CD1c-positive myeloid dendritic cell (primary cell): ENCODE measurements around the gene KLHL17.
"Not testable (repeated sequence)": the region's sequence is repeated elsewhere in the genome, so short reads cannot be mapped to it uniquely, and the experiment has no call there.

Experiments used
- DNase-seq: peaks from one replicate; pipeline ENCODE4 v3.0.0-alpha.2; 2016; ENCODE audit errors: extremely low spot score

The KLHL17 gene

DNA sequence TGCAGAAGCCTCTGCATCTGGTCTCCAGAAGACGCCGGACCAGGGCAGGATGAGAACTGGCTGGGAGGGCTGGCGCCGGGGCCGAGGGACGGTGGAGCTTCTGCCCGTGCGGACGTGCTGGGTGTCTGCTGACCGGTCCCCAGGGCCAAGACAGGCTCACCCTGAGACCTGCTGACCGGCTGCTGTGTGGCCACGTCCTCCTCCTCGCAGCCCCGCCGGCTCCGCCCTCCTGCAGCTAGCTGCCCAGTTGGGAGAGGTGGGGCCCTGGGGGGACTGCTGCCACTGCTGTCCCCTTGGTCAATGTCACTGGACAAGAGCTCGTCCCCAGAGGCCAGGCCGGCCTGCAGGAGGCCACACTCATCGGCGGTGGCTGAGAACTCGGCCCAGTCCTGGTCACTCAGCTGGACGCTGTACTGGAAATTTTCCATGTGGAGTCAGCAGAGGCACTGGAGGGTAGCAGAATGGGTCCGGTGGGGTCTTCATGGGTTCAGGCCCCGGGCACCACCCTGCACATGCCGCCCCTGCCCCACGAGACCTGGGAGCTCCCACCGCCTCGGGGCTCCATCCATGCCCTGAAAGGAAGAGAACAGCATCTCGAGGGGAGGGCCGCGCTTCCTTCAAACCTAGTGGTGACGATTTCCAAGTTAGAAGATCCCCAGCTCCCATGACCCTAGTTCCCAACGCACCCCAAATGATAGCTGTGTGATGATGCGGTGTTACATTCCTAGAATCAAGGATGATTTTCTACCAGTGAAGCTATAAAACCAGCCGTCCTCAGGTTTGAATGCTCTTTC lies 20.4 kb downstream of the KLHL17 start:
- no peak for DNase-seq

GRCh38 chr1:981491-981954 lies 21.1 kb downstream of the KLHL17 start:
- DNase-seq, result no peak

DNA sequence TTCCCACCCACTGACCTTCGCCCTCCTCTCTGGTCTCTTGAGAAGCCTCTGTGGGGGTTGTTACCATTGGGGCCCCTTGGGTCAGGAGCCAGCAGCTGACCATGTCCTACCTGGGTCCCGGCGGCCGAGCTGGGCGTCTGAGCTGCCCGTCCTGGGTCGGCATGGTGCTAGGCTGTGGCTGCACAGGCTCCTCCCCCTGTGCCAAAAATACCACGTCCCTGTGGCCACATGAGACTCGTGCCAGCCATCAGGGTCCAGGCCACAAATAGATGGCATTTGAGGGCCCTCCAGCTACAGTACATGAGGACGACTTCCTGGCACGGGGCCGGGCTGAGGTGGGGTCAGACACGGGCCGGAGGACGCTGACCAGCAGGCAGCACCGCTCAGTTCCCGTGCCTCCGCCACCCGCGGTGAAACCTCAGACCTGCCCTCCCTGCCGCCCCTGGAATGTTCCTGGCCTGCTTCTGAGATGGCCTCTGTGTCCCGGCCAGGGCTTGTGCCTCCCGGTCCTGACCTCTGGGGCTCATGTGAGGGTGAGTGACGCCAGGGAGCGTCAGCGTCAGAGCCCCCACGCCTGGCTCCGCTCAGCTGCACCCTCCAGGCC lies 21.7 kb downstream of the KLHL17 start, which contains the start of gene PERM1:
TSS of gene PERM1 (minus strand) at position 139 of the 604 bp plus-strand sequence. CDS start 1,064 bp downstream, outside the sequence.
- no peak for DNase-seq

DNA sequence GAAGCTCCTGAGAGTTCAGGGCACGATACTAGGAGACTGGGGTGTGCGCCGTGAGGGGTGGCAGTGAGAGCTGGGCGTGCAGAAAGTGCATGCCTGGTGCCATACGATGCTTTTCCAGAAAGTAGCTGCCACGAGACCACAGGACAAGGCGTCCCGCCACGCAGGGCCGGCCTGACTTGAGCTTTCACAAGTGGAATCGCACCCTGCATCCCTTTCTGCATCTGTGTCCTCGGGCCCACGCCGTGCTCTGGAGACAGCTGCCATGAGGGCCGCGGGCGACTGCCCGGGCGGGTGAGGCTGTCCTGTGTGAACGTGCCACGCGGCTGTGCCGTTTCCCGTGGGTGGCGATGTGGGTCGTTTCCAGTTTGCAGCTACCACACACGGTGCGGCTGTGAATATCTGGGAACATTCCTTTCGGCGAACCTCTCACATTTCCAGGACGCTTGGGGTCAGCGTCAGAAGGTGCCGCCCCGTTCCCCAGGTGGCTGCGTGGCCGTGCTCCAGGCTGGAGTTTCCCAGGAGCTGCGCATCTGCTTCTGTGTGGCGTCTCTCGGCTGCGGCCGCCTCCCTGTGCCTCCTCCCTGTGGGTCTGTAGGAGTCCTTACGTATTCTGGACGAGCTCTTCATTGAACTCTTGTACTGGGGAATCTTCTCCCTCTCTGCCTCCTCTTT lies 22.5 kb downstream of the KLHL17 start:
- no peak for DNase-seq

GRCh38 chr1:983798-984475 lies 23.6 kb downstream of the KLHL17 start:
- DNase-seq, result peak; percentile 52

- no peak for DNase-seq
Observed at GRCh38 chr1:984476-984814, 24.1 kb downstream of the KLHL17 start.

DNA sequence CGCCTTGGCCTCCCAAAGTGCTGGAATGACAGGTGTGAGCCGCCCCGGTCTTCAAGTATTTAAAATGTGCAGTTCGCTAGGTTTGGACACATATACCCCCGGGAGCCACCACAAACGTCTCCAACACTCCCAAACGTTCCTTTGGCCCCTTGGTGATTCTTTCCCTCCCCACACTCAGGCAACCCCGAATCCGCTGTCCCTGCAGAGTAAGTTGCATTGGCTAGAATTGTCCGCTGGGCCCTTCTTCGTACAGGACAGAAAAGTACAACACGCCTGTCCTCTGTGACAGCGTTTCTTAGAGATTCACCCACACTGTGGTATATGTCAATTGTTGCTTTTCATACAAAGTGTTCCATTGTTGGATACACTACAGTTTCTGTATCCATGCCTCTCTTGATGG lies 24.7 kb downstream of the KLHL17 start:
- no peak for DNase-seq

DNA sequence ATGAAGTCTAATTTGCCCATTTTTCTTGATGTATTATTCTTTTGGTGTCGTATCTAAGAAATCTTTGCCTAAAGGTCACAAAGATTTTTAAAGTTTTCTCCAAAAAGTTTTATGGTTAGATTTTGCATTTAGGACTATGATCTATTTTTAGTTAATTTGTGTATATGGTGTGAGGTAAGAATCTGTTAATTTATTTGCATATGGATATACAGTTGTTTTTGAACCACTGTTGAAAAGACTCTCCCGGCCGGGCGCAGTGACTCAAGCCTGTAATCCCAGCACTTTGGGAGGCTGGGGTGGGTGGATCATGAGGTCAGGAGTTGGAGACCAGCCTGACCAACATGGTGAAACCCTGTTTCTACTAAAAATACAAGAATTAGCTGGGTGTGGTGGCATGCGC lies 27.7 kb downstream of the KLHL17 start:
- DNase-seq, result not testable (repeated sequence)

DNA sequence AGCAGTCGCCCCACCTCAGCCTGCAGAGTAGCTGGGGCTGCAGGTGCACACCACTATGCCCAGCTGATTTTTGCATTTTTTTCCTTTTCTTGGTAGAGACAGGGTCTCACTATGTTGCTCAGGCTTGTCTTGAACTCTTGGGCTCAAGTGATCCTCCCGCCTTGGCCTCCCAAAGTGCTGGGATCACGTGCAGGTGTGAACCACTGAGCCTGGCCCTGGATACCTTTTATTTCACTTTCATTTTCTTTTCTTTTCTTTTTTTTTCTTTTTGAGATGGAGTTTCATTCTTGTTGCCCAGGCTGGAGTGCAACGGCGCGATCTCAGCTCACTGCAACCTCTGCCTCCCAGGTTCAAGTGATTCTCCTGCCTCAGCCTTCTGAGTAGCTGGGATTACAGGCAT lies 30.9 kb downstream of the KLHL17 start:
- DNase-seq, result not testable (repeated sequence)

- DNase-seq, result no peak
Observed at GRCh38 chr1:991895-992294, 31.5 kb downstream of the KLHL17 start.

DNA sequence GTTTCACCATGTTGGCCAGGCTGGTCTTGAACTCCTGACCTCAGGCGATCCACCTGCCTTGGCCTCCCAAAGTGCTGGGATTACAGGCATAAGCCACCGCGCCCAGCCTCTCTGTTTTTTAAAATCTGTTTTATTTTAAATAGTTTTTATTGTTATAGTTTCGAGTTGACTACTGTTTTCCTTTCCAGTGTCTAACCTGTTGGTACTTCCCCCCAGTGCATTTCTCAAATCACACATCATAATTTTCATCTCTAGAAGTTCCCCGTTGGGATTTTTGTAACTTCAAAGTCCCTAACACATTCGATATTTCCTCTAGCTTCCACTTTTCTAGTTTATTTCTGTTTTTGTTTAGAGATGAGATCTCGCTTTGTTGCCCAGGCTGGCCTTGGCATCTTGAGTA lies 32.0 kb downstream of the KLHL17 start:
- no peak for DNase-seq

GRCh38 chr1:993379-993995 lies 33.1 kb downstream of the KLHL17 start:
- no peak for DNase-seq

DNA sequence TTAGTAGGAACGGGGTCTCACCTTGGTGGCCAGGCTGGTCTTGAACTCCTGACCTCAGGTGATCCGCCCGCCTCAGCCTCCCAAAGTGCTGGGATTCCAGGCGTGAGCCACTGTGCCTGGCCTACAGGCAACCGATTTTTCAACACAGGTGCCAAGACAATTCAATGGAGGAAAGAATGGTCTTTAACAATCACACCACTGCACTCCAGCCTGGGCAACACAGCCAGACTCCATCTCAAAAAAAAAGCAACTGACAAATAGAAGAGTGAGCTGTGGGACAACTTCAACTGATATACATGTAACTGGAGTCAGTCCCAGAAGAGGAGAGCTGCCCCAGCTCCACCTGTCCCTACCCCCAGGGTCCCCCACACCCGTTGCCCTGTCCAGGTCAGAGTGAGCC lies 34.2 kb downstream of the KLHL17 start:
- not testable (repeated sequence) for DNase-seq

GRCh38 chr1:995665-996633 lies 35.6 kb downstream of the KLHL17 start:
- DNase-seq, result no peak

DNA sequence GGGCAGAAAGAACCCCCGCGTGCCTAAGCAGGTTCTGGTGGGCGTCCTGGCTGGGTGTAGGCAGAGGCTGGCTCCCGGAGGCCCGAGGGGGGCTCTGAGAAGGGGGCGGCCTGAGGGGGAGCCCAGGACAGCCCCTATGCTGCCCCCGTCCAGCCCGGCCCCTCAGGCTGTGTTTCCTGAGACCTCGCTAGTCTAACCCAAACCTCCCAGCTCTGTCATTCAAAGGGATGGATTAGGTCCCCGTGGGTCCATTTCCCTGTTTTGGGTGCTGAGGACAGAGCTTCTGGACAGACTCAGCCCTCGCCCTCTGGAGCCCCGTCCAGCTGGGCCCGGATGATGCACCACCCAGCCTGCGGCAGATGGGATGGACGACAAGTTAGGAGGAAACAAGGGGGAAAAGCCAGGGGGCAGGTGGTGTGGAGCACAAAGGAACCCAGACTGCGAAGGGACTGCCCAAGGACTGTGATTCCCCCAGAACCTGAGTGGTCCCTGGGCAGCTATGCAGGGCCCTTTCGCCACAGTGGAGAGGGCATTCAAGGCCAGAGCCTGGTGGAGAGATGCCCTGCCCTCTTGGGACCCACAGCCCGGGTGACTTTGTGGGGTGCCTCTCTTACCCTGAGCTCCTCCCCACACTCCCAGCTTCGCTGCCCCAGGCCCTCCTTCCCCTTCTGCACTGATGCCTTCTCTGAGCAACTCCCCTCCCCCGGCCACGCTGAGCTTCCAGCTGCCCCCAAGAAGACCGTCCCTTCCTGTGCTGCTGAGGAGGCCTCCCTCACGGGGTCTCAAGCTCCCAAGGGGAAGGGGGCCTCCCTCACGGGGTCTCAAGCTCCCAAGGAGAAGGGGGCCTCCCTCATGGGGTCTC lies 36.7 kb downstream of the KLHL17 start:
- no peak for DNase-seq

GRCh38 chr1:997713-997992 lies 37.3 kb downstream of the KLHL17 start:
- no peak for DNase-seq

DNA sequence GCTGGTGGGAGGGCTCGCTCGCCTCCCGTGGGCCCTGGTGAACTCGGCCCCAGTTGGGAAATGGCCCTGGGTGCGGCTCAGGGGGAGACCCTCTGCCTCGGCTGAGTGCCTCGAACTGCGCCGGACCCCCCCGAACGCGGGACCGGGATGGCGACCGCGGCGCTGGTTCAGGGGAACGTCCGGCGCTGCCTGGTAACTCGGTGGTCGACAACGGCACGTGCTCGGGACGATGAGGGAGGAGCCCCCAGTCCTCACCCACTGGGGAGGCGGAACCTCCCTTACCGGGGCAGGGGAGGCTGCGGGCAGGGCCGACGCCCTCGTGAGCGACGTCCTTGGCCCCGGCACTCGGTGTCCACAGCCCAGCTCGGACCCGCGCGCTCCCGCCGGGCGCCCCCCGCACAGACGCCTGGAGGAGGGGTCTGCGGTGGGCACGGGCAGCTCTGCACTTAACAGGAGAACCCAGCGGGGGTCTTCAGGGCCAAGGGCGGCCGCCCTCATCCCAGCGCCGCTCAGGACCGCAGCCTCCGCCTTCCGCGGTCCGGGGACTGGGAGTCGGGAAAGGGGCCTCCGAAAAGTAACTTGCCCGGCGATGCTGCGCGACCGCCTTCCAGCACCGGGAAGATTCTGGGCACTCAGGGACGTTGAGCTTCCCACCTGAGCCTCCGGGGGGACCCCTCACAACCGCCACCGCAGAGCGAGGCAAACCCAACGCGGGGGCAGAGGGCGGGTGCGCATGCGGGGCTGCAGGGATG lies 37.8 kb downstream of the KLHL17 start:
- DNase-seq, result no peak

DNA sequence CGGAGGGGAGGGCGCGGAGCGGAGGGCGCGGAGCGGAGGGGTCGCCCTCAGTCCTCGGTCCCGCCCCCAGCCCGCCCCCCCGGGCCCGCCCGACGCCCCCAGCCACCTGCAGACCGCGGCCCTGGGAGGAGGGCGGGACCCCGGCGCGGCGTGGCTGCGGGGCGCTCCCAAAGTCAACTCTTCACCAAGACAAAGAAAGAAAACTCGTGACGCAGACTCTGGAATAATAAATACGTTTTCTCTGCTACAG lies 38.3 kb downstream of the KLHL17 start:
- no peak for DNase-seq

GRCh38 chr1:998995-999724 lies 38.8 kb downstream of the KLHL17 start:
- DNase-seq, result no peak
